Kidney epithelial cell (primary cell): ENCODE results near the gene KRTCAP2. TPM values are rescaled to one million over a fixed set of nuclear protein-coding genes. Genes with fewer than 3 reads are reported as not detected.

Source experiments
- DNase-seq: peaks from one replicate; pipeline ENCODE4 v3.0.0-alpha.2; 2010; ENCODE audit warnings: low read depth
- H3K27me3 ChIP-seq: 2 replicates; pipeline ENCODE4 v1.6.0; 2011; ENCODE audit warnings: low read length; ENCODE audit not compliant: control insufficient read depth, insufficient read depth
- H3K36me3 ChIP-seq: 2 replicates; pipeline ENCODE4 v1.5.1; 2011; ENCODE audit warnings: low read length; ENCODE audit not compliant: control insufficient read depth, insufficient read depth
- H3K4me3 ChIP-seq: 2 replicates; pipeline ENCODE4 v1.5.1; 2011; ENCODE audit warnings: low read depth, mild to moderate bottlenecking, control low read depth, low read length
- CTCF ChIP-seq: IDR thresholded peaks from 2 replicates; pipeline ENCODE4 v1.5.1; 2011; ENCODE audit warnings: mild to moderate bottlenecking, moderate library complexity, low read length, control low read depth, inconsistent platforms; ENCODE audit not compliant: insufficient read depth, poor library complexity, severe bottlenecking
- total RNA-seq: library from RNA; depleted of rRNA; stranded (reverse); fragments of >200 nt; gene quantifications from 2 replicates; pipeline ENCODE4 v1.2.3, GENCODE V29; 2015

The KRTCAP2 gene
- total RNA-seq, 1 donor from 2014 or later = 207 TPM

DNA sequence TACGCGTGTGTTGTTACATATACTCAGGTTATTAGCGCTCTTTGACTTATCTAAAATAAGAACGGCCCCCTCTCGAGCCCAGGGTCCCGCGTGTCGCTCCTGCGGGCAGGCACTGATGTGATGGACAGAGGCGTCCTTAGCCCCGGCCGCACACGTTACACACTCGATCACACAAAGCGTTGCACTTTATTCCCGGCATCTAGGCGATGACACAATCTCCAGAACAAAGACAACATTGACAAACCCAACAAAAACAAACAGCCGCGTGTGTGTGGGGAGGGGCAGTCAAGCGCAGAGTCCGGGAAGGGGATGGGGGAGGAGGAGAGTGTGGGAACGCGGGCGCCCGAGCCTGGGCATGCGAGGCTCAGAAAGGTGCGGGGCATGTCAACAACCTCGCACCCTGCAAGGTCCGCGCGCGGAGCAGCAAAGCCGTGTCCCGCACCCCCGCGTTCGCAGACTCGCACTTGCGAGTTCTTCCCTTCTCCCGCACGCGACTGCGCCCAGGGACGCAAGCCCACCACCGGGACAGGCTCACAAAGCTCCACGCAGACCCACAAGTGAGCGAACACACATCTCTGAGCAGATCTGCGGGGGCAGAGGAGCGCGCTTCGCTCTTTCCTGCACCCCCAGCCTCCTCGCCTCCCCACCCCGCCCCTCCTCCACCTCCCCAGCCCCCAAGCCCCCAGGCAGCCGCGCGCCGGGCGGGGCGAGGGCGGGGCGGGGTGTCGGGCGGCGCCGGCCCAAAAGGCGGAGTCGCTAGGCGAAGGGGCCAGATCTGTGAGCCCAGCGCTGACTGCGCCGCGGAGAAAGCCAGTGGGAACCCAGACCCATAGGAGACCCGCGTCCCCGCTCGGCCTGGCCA, 45.8 kb downstream of the KRTCAP2 start, which contains the start of gene EFNA1:
Gene EFNA1 (plus strand): TSS at position 772 of the 862 bp plus-strand sequence. CDS start 102 bp downstream, outside the sequence.
- Histone ChIP-seq H3K4me3 (peak within 1 kb of the TSS; percentile 70), H3K36me3 (peaks cover 3% of the 10 kb centered on the region), H3K27me3 (no peaks in the 10 kb centered on the region)
- no peak for TF ChIP-seq CTCF
- peak; percentile 78 for DNase-seq

DNA sequence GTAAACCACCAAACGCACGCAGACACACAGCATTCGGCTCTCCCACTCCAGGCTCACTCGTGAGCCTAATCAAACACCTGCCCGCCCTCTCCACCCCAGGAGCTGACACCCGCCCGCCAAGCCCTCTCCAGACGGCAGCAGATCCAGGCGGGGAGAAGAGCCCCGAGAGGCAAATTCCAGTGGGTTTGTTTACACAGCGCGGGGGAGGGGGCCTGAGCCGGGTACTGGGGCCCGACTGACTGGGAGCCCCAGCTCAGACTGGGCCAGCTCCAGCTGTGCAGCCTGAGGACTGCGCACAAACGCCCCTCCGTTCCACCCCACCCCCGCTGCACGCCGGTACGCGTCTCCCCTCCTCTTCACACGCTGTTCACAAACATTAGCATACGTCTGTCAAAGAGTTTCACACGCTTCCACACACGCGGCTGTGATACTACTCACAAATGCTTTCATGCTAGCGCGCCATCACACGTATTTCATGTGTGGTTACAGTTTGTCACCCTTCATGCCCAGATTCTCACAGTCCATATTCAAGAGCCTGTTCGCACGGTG, 46.5 kb downstream of the KRTCAP2 start:
- no peak for TF ChIP-seq CTCF
- no peak for DNase-seq
- H3K27me3 ChIP-seq = no peaks in the 10 kb centered on the region
- peak overlapping the region; percentile 17 for H3K4me3 ChIP-seq
- no peaks in the 10 kb centered on the region for H3K36me3 ChIP-seq

DNA sequence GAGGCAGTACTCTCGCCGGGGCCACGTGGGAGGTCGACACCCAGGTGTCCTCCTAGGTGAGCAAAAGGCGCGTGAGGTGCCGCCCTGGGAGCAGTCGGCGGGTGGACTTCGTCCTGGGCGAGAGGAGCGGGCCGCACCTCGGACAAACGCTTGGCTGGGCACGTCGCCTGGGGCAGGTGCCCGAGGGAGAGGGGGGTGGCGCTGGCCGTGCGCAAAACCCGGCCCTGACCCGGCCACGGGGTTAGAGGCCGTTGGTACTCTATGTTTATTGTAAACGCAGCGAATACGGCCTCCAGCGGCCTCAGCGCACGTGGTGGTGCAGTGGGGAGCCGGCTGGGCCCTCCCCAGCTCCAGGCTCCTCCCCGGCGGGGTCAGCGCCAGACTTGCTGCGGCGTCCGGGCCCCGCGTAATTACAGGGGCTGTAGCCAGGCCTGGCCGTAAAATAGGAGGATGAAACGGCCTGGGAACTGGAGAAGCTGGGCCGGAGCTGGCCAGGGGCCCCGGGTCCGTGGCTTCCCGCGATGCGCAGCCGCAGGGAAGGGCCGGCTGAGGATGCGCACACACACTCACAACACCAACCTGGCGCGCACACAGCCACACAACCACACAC, 47.1 kb downstream of the KRTCAP2 start:
- DNase-seq = no peak
- H3K4me3 ChIP-seq = peak overlapping the region; percentile 4

GRCh38 chr1:155125511-155125945, 47.6 kb downstream of the KRTCAP2 start:
- no peak overlapping the region for H3K4me3 ChIP-seq
- no peaks in the 10 kb centered on the region for H3K36me3 ChIP-seq
- DNase-seq = no peak
- no peaks in the 10 kb centered on the region for H3K27me3 ChIP-seq
- no peak for TF ChIP-seq CTCF

More for the DNA sequence above, 47.1 kb downstream of the KRTCAP2 start:
- no peaks in the 10 kb centered on the region for H3K27me3 ChIP-seq
- no peak for TF ChIP-seq CTCF
- H3K36me3 ChIP-seq = no peaks in the 10 kb centered on the region

DNA sequence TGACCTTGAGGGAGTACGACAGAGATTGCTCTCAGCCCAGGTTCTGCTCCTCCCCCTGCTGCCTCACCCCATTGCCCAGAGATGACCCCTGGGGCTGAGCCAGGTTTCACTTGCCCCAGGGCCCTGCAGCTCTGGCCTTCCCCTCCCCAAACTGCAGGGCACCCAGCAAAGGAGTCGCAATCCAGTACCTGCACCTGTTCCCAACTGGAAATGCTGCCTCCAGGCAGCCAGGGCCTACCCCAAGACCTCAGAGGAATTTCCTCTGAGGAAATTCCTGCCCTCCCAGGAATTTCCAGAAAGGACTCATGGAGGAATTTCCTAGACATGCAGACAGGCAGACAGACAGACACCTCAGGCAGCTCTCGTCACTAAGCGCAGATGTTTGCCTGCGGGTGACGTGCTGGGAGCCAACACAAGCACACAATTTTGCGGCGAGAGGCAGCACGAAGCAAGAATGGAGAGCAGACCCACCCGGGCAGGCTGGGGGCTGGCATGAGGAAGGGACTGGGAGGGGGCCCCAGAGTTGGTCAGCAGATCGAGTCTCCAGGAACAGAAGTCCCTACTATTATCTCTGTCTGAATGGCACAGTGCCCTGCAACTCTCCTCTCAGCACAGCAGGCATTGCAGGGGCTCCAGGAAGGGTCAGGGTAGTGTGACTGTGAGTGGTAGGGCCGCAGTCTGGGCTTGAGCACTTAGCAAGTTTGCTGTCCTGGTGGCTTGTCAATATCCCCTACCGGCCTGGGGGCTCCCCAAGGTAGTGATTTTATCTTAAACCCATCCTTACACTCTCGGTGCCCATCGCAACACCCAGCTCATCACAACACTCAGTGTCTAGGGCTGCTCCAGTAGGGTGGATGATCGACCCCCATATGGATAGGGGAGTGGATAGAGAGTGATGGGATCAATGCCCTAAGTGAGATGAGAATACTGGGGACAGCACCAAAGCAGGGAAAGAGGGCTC, 48.3 kb downstream of the KRTCAP2 start:
- no peaks in the 10 kb centered on the region for H3K36me3 ChIP-seq
- H3K27me3 ChIP-seq = no peaks in the 10 kb centered on the region
- no peak overlapping the region for H3K4me3 ChIP-seq
- no peak for DNase-seq
- no peak for TF ChIP-seq CTCF
